ENCODE measurements around the gene XYLT1. TPM values are rescaled to one million over a fixed set of nuclear protein-coding genes. Genes with fewer than 3 reads are reported as not detected.

The XYLT1 gene
- total RNA-seq, 1 donor from 2014 or later: 17.6 TPM

- TF ChIP-seq, protein P1, sequence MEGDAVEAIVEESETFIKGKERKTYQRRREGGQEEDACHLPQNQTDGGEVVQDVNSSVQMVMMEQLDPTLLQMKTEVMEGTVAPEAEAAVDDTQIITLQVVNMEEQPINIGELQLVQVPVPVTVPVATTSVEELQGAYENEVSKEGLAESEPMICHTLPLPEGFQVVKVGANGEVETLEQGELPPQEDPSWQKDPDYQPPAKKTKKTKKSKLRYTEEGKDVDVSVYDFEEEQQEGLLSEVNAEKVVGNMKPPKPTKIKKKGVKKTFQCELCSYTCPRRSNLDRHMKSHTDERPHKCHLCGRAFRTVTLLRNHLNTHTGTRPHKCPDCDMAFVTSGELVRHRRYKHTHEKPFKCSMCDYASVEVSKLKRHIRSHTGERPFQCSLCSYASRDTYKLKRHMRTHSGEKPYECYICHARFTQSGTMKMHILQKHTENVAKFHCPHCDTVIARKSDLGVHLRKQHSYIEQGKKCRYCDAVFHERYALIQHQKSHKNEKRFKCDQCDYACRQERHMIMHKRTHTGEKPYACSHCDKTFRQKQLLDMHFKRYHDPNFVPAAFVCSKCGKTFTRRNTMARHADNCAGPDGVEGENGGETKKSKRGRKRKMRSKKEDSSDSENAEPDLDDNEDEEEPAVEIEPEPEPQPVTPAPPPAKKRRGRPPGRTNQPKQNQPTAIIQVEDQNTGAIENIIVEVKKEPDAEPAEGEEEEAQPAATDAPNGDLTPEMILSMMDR (IDR thresholded peaks at IDR 0.05): no peak
- H3K36me3 Mint-ChIP-seq (ENCODE audit: low read depth): no peaks in the 10 kb centered on the region
- H3K27ac Mint-ChIP-seq (ENCODE audit: unreplicated experiment): no peak overlapping the region
- H3K27me3 Mint-ChIP-seq (ENCODE audit: low read depth): no peaks in the 10 kb centered on the region
- no peak overlapping the region for H3K4me3 Mint-ChIP-seq (ENCODE audit: unreplicated experiment)
- DNase-seq (ENCODE audit: low spot score): no peak
- H3K4me1 Mint-ChIP-seq (ENCODE audit: low read depth): peaks cover 20% of the 10 kb centered on the region
- H3K9me3 Mint-ChIP-seq (ENCODE audit: low read depth): no peaks in the 10 kb centered on the region
Observed at GRCh38 chr16:17304106-17304490, 166.7 kb downstream of the XYLT1 start.

- H3K27ac Mint-ChIP-seq (ENCODE audit: unreplicated experiment): no peak overlapping the region
- H3K4me1 Mint-ChIP-seq (ENCODE audit: low read depth): peaks cover 20% of the 10 kb centered on the region
- no peaks in the 10 kb centered on the region for H3K27me3 Mint-ChIP-seq (ENCODE audit: low read depth)
- H3K9me3 Mint-ChIP-seq (ENCODE audit: low read depth): no peaks in the 10 kb centered on the region
- TF ChIP-seq, protein P1 (IDR thresholded peaks at IDR 0.05): no peak
- H3K4me3 Mint-ChIP-seq (ENCODE audit: unreplicated experiment): no peak overlapping the region
- DNase-seq (ENCODE audit: low spot score): no peak
- no peaks in the 10 kb centered on the region for H3K36me3 Mint-ChIP-seq (ENCODE audit: low read depth)
Observed at GRCh38 chr16:17303101-17303500, 167.7 kb downstream of the XYLT1 start.

GRCh38 chr16:17302620-17303019 is 168.1 kb downstream of the XYLT1 start:
- H3K36me3 Mint-ChIP-seq (ENCODE audit: low read depth): no peaks in the 10 kb centered on the region
- no peaks in the 10 kb centered on the region for H3K27me3 Mint-ChIP-seq (ENCODE audit: low read depth)
- TF ChIP-seq, protein P1 (IDR thresholded peaks at IDR 0.05): no peak
- H3K4me3 Mint-ChIP-seq (ENCODE audit: unreplicated experiment): no peak overlapping the region
- peaks cover 20% of the 10 kb centered on the region for H3K4me1 Mint-ChIP-seq (ENCODE audit: low read depth)
- no peak for DNase-seq (ENCODE audit: low spot score)
- H3K27ac Mint-ChIP-seq (ENCODE audit: unreplicated experiment): no peak overlapping the region
- no peaks in the 10 kb centered on the region for H3K9me3 Mint-ChIP-seq (ENCODE audit: low read depth)

DNA sequence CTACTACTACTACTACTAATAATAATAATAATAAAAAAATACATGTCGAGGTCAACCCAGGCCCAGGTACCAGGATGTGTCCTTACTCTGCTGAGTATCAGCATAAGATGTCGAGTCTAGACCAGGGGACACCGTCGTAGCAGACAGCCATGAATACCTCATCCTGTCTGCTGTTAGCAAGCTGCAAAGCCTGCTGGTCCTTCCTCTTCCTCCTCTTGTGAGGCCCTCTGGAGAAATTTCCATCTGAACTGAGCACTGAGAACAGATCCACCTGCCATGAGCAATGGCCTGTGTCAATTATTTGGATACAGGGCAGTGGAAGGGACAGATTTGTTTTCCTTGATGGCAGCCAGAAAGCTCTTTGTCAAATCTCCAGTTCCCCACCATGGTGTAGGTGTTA is 168.5 kb downstream of the XYLT1 start:
- peaks cover 17% of the 10 kb centered on the region for H3K4me1 Mint-ChIP-seq (ENCODE audit: low read depth)
- no peaks in the 10 kb centered on the region for H3K36me3 Mint-ChIP-seq (ENCODE audit: low read depth)
- DNase-seq (ENCODE audit: low spot score): no peak
- no peak overlapping the region for H3K4me3 Mint-ChIP-seq (ENCODE audit: unreplicated experiment)
- TF ChIP-seq, protein P1 (IDR thresholded peaks at IDR 0.05): no peak
- H3K27ac Mint-ChIP-seq (ENCODE audit: unreplicated experiment): no peak overlapping the region
- no peaks in the 10 kb centered on the region for H3K27me3 Mint-ChIP-seq (ENCODE audit: low read depth)
- H3K9me3 Mint-ChIP-seq (ENCODE audit: low read depth): no peaks in the 10 kb centered on the region

DNA sequence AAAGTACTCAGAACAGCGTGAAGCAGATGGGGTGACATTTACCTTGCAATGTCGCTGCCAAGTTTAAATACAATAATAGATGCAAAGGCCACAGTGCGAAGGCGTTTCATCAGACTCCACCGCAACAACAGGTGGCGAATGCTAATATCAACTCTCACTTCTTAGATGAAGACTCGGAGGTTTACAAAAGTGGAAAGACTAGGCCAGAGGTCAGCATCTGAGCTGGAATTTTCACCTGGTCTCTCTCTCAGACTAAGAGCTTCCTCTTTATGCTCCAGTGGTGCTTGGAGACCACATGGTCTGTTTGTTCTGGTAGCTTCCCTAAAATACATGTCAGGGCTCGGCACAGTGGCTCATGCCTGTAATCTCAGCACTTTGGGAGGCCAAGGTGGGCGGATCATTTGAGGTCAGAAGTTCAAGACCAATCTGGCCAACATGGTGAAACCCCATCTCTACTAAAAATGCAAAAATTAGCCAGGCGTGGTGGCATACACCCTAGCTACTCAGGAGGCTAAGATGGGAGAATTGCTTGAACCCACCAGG is 169.1 kb downstream of the XYLT1 start:
- Mint-ChIP-seq H3K9me3 (ENCODE audit: low read depth) (no peaks in the 10 kb centered on the region), H3K36me3 (ENCODE audit: low read depth) (no peaks in the 10 kb centered on the region), H3K4me3 (ENCODE audit: unreplicated experiment) (no peak overlapping the region), H3K4me1 (ENCODE audit: low read depth) (peaks cover 17% of the 10 kb centered on the region), H3K27me3 (ENCODE audit: low read depth) (no peaks in the 10 kb centered on the region), H3K27ac (ENCODE audit: unreplicated experiment) (no peak overlapping the region)
- TF ChIP-seq, protein P1 (IDR thresholded peaks at IDR 0.05): no peak
- DNase-seq (ENCODE audit: low spot score): no peak
